ENCODE data around the gene CUL1.

The CUL1 gene

DNA sequence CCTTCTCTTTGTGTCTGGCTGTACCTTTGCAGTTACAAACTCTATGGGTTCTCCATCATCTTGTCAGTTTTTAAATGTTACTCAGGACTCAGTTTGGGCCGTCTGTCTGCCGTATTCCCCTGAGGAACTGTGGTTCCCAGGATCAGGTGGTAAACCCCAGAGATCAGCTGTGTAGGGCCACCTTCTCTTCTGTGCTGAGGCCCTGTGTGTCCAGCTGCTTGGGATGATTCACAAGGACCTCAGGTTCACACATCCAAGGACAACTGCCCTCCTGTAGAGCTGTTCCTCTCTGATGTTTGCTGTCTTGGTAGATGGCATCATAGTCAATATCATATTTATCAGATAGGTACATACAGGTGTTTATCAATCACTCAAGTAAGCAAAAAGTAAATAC, 24.5 kb downstream of the CUL1 start:
- TF ChIP-seq, protein P1, sequence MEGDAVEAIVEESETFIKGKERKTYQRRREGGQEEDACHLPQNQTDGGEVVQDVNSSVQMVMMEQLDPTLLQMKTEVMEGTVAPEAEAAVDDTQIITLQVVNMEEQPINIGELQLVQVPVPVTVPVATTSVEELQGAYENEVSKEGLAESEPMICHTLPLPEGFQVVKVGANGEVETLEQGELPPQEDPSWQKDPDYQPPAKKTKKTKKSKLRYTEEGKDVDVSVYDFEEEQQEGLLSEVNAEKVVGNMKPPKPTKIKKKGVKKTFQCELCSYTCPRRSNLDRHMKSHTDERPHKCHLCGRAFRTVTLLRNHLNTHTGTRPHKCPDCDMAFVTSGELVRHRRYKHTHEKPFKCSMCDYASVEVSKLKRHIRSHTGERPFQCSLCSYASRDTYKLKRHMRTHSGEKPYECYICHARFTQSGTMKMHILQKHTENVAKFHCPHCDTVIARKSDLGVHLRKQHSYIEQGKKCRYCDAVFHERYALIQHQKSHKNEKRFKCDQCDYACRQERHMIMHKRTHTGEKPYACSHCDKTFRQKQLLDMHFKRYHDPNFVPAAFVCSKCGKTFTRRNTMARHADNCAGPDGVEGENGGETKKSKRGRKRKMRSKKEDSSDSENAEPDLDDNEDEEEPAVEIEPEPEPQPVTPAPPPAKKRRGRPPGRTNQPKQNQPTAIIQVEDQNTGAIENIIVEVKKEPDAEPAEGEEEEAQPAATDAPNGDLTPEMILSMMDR (IDR thresholded peaks at IDR 0.05; ENCODE audit: insufficient read depth, missing control alignments), result no peak
- no peak for DNase-seq (ENCODE audit: insufficient read length, low spot score)
- no peak for FAIRE-seq

DNA sequence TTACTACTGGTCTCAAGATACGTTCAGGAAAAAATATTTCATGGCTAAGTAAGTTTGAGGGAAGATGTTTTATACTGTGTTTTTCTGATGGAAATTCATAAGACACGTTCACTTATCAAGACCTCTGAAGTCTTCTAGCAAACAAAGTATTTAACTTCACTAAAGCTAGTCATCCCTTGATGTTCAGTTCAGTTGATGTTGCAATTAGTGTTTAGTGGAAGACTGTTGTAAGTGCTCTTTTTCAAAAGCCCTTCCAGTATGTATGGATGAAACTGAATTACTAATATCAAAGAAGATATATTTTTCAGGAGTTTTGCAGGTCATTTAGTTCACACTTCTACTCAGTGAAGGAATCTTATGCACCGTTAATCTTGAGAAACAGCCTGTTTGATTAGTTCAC, 25.1 kb downstream of the CUL1 start:
- TF ChIP-seq, protein P1 (IDR thresholded peaks at IDR 0.05; ENCODE audit: insufficient read depth, missing control alignments), result no peak
- DNase-seq (ENCODE audit: insufficient read length, low spot score) (no peak), FAIRE-seq (no peak)

DNA sequence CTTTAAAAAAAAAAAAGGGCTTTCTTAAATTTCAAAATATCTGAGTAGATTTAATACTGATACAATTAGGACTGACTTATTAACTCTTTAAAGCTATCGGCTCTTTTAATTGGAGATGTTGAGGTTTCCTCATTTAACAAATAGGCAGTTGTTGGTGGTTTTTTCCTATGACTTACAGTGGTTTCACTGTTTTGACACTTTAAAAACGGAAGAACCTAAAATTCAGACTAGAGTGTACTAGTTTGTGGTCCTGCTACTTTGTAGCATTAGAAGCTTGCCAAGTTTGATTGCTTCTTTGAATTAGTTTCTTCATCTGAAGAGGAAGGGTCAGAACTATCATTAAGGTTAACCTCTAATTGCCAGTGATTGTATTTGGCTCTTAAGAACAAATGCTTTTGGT, 27.7 kb downstream of the CUL1 start:
- DNase-seq (ENCODE audit: insufficient read length, low spot score), result no peak
- TF ChIP-seq, protein P1 (IDR thresholded peaks at IDR 0.05; ENCODE audit: insufficient read depth, missing control alignments), result no peak
- FAIRE-seq, result no peak

DNA sequence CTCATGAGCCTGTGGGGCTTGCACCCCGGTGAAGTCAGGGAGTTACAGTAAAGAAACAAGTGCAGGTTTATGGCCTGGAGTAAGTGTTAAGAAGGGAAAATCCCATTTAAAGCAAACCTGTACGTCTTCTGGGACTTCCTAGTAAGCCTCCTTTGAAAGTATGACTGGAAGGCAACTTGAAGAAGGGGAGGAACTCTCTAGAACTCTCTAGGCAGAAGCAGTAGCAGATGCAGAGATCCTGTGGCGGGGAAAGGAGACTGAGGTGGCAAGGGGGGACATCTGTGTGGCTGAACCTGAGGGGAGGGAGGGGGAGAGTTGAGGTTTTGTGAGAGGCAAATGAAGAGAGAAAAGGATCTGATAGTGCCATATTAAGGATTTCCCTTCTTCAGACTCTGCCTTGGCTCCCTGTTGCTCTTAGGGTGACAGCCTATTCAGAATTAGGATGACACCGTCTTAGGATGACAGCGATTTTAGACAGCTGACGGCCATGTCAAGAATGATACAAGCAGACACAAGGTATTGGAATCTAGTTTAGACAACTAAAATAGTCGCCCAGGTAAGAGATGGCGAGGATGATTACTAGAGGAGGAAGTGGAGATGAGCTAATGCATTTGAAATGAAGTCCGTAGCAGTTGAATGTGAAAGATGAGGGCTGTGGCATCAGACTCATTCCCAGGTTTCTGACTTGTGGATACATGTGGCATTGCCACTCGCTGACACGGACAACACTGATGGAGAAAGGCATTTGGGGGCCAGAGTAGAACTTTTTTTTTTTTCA, 29.0 kb downstream of the CUL1 start:
- no peak for FAIRE-seq
- TF ChIP-seq, protein P1 (IDR thresholded peaks at IDR 0.05; ENCODE audit: insufficient read depth, missing control alignments), result no peak
- no peak for DNase-seq (ENCODE audit: insufficient read length, low spot score)

DNA sequence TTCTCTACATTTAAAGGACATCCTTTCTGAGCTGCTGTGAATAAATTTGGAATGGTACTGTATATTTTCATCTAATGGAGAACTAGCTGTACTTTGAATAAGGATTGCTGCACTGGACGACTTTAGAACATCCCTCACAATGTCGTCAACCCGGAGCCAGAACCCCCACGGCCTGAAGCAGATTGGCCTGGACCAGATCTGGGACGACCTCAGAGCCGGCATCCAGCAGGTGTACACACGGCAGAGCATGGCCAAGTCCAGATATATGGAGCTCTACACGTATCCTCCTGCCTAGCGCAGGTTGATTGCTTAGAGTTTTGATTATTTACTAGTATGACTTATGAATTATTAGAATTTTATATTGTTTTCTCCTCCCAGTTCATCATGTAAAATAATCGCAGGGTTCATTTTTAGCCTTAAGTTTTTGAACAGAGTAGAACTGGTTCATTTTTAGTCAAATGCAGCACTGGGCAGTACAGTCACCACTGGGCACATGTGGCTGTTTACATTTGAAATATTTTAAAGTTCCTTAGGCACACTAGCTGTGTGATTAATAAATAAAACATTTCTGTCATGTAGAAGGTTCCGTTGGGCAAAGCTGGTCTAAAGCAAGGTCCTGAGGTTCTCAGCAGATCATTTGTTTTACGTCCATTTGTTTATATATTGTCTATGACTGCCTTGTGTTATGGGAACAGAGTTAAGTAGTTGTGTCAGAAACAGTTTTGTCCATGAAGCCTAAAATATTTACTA, 31.5 kb downstream of the CUL1 start:
- DNase-seq (ENCODE audit: insufficient read length, low spot score), result no peak
- TF ChIP-seq, protein P1 (IDR thresholded peaks at IDR 0.05; ENCODE audit: insufficient read depth, missing control alignments), result no peak
- FAIRE-seq, result no peak

DNA sequence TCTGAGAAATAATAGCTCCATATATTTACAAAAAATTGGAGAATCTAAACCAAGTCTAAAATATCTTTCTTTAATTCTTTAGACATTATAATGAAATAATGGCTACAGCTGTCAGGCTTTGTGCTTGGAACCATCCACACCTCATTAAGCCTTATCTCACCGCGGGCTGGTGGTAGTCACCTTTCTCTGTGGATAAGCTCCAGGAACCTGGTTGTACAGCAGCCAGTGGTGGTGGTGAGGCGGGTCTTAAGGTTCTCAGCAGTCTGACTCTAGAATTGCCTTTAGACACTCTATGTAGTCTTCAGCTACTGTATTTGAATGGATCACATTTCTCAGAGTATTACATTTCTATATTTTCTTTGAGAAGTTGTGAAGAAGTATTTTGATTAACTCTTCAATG, 34.2 kb downstream of the CUL1 start:
- TF ChIP-seq, protein P1 (IDR thresholded peaks at IDR 0.05; ENCODE audit: insufficient read depth, missing control alignments), result no peak
- DNase-seq (ENCODE audit: insufficient read length, low spot score), result no peak
- no peak for FAIRE-seq

DNA sequence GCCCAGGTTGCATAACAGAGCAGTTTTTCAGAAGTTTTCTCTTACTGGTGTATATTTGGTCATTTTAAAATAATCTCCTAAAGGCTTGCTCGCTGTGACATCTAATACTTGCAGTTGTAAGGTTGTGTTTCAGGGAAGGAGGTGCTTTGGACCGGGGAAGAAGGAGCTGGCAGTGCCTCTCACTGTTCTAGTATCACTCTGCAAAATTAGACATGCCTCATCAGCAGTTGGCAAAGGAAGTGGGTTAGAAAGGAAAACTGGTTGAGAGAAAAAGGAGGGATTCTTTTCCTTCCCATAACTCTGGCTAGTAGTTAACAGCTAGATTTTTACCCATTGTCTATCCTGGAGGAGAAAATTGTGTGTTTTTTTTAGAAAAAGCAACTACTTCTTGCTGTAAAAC, 34.8 kb downstream of the CUL1 start:
- TF ChIP-seq, protein P1 (IDR thresholded peaks at IDR 0.05; ENCODE audit: insufficient read depth, missing control alignments), result no peak
- no peak for FAIRE-seq
- DNase-seq (ENCODE audit: insufficient read length, low spot score), result no peak
